SK-N-SH treated with all-trans-retinoic acid at 6 μM for 48 hours (cell line): ENCODE data around the gene CDC6.
"Not testable (repeated sequence)": the region's sequence is repeated elsewhere in the genome, so short reads cannot be mapped to it uniquely, and the experiment has no call there.

Experiments used
- ATAC-seq: fragments of 200-7000 bp; cut with Tn5 transposase; 3 replicates; pipeline ENCODE4 v1.9.1; 2020; ENCODE audit warnings: mild to moderate bottlenecking, moderate library complexity
- ARNTL ChIP-seq: fragments of 450-650 bp; formaldehyde crosslinking; IDR thresholded peaks from 2 replicates; pipeline ENCODE4 v1.5.0; 2020; ENCODE audit warnings: low read depth, mild to moderate bottlenecking, moderate library complexity, borderline replicate concordance
- BACH2 ChIP-seq: fragments of 250-450 bp; sonication (Bioruptor Pico); IDR thresholded peaks from 2 replicates; pipeline ENCODE4 v1.9.0; 2021; ENCODE audit warnings: mild to moderate bottlenecking, borderline replicate concordance
- CREB5 ChIP-seq: fragments of 250-450 bp; sonication (Bioruptor Pico); IDR thresholded peaks from 2 replicates; pipeline ENCODE4 v1.5.1; 2020; ENCODE audit warnings: low read depth, mild to moderate bottlenecking, moderate library complexity
- CSDC2 ChIP-seq: fragments of 250-450 bp; sonication (Bioruptor Pico); IDR thresholded peaks from 2 replicates; pipeline ENCODE4 v1.5.0; 2020; ENCODE audit warnings: mild to moderate bottlenecking, moderate library complexity
- ISL1 ChIP-seq: fragments of 250-450 bp; sonication (Bioruptor Pico); IDR thresholded peaks from 2 replicates; pipeline ENCODE4 v2.1.2; 2022; ENCODE audit warnings: mild to moderate bottlenecking, moderate library complexity
- PPARA ChIP-seq: fragments of 250-450 bp; sonication (Bioruptor Pico); IDR thresholded peaks from 2 replicates; pipeline ENCODE4 v1.5.0; 2020; ENCODE audit warnings: mild to moderate bottlenecking, borderline replicate concordance
- TCF4 ChIP-seq: fragments of 250-450 bp; sonication (Bioruptor Pico); IDR thresholded peaks from 2 replicates; pipeline ENCODE4 v1.8.0; 2021; ENCODE audit warnings: mild to moderate bottlenecking, moderate library complexity, borderline replicate concordance
- TOX ChIP-seq: fragments of 250-450 bp; sonication (Bioruptor Pico); IDR thresholded peaks from 2 replicates; pipeline ENCODE4 v1.8.0; 2021; ENCODE audit warnings: mild to moderate bottlenecking, moderate library complexity, borderline replicate concordance
- ZFP3 ChIP-seq: fragments of 250-450 bp; sonication (Bioruptor Pico); IDR thresholded peaks from 2 replicates; pipeline ENCODE4 v1.5.0; 2020; ENCODE audit warnings: mild to moderate bottlenecking, moderate library complexity
- ZFP30 ChIP-seq: fragments of 450-650 bp; formaldehyde crosslinking; IDR thresholded peaks from 2 replicates; pipeline ENCODE4 v1.5.0; 2022; ENCODE audit warnings: mild to moderate bottlenecking, moderate library complexity
- ZNF565 ChIP-seq: fragments of 450-650 bp; formaldehyde crosslinking; conservative IDR thresholded peaks from 2 replicates; pipeline ENCODE4 v1.5.0; 2020; ENCODE audit warnings: low read depth, mild to moderate bottlenecking, moderate library complexity
- TF ChIP-seq, protein P1 (sequence below): fragments of 250-450 bp; sonication (Bioruptor Pico); IDR thresholded peaks from 2 replicates; pipeline ENCODE4 v1.5.0; 2020; ENCODE audit warnings: mild to moderate bottlenecking, moderate library complexity
- TF ChIP-seq, protein P2 (sequence below): fragments of 250-450 bp; sonication (Bioruptor Pico); IDR thresholded peaks from 2 replicates; pipeline ENCODE4 v1.5.1; 2021; ENCODE audit warnings: mild to moderate bottlenecking, moderate library complexity
- TF ChIP-seq, protein P3 (sequence below): fragments of 250-450 bp; sonication (Bioruptor Pico); IDR thresholded peaks from 2 replicates; pipeline ENCODE4 v1.8.0; 2020; ENCODE audit warnings: mild to moderate bottlenecking, moderate library complexity, borderline replicate concordance
- TF ChIP-seq, protein P4 (sequence below): fragments of 250-450 bp; sonication (Bioruptor Pico); IDR thresholded peaks from 2 replicates; pipeline ENCODE4 v1.8.0; 2021; ENCODE audit warnings: low read depth, mild to moderate bottlenecking, moderate library complexity, borderline replicate concordance

The CDC6 gene

DNA sequence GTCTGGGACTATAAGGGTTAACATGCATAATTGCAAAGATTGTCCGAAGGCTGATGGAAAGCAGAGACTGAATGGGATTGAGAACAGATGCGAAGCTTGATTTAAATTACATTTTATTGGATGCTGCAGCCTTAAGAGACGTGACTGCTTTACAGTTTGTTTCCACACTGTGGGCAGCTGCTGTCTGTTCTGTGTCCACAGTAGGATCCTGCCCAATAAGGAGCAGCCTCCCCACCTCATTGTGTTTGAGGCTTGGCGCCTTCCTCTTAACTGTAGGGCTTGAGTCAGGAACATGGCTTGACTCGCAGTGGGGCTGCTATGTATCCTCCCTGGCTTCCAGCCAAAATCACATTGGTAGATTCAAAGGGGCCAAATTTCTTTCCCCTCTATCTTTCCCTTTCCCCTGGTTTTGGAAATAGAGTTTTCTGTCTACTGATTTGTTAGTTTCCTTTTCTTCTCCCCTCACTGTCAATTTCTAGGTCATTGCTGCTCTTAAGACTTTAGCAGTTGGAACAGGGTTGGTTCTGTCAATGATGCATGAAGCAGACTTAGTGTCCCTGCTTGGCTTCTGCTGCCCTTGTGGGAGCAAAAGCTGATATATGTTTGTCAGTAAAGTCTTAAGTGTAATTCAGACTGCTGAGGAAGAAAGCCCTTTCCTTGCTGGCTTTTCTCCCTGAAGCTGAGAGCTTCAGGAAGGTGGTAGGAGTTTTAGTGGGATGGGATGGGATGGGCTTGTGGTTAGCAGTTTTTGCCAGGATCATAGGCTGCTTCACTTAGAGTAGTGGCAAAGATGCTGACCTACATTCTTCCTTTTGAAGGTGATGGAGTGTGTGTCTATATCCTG is 16.3 kb downstream of the CDC6 start:
- peak; percentile 73 for ATAC-seq

DNA sequence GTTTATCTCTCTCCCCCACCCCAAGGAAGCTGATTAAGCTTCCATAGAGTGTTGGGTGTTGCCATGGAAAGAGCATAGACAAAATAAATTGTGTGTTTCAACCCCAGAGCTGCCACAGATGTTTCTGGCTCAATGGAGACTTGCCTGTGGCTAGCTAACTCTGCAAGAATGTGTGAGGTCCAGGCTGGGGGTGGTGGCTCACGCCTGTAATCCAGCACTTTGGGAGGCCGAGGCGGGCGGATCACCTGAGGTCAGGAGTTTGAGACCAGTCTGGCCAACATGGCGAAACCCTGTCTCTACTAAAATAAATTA is 16.8 kb downstream of the CDC6 start:
- peak; percentile 4 for ATAC-seq

More for the DNA sequence above, 16.3 kb downstream of the CDC6 start:
- TF ChIP-seq CREB5 (CRISPR knock-in tag), result no peak
- TF ChIP-seq, protein P1, sequence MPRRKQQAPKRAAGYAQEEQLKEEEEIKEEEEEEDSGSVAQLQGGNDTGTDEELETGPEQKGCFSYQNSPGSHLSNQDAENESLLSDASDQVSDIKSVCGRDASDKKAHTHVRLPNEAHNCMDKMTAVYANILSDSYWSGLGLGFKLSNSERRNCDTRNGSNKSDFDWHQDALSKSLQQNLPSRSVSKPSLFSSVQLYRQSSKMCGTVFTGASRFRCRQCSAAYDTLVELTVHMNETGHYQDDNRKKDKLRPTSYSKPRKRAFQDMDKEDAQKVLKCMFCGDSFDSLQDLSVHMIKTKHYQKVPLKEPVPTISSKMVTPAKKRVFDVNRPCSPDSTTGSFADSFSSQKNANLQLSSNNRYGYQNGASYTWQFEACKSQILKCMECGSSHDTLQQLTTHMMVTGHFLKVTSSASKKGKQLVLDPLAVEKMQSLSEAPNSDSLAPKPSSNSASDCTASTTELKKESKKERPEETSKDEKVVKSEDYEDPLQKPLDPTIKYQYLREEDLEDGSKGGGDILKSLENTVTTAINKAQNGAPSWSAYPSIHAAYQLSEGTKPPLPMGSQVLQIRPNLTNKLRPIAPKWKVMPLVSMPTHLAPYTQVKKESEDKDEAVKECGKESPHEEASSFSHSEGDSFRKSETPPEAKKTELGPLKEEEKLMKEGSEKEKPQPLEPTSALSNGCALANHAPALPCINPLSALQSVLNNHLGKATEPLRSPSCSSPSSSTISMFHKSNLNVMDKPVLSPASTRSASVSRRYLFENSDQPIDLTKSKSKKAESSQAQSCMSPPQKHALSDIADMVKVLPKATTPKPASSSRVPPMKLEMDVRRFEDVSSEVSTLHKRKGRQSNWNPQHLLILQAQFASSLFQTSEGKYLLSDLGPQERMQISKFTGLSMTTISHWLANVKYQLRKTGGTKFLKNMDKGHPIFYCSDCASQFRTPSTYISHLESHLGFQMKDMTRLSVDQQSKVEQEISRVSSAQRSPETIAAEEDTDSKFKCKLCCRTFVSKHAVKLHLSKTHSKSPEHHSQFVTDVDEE (CRISPR knock-in tag), result peak; percentile 92
- TF ChIP-seq TCF4 (CRISPR knock-in tag), result peak; percentile 99
- TF ChIP-seq, protein P2, sequence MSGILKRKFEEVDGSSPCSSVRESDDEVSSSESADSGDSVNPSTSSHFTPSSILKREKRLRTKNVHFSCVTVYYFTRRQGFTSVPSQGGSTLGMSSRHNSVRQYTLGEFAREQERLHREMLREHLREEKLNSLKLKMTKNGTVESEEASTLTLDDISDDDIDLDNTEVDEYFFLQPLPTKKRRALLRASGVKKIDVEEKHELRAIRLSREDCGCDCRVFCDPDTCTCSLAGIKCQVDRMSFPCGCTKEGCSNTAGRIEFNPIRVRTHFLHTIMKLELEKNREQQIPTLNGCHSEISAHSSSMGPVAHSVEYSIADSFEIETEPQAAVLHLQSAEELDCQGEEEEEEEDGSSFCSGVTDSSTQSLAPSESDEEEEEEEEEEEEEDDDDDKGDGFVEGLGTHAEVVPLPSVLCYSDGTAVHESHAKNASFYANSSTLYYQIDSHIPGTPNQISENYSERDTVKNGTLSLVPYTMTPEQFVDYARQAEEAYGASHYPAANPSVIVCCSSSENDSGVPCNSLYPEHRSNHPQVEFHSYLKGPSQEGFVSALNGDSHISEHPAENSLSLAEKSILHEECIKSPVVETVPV, result 0 out of 2 replicates have a peak, but pooled peaks have one; percentile 15
- TF ChIP-seq ZFP30 (CRISPR knock-in tag), result no peak
- TF ChIP-seq ZNF565, result 0 out of 2 replicates have a peak, but pooled peaks have one; percentile 28
- peak; percentile 16; the same call in 1 of the 2 replicates for TF ChIP-seq ARNTL (CRISPR knock-in tag)
- peak; percentile 60 for TF ChIP-seq ISL1 (CRISPR knock-in tag)

DNA sequence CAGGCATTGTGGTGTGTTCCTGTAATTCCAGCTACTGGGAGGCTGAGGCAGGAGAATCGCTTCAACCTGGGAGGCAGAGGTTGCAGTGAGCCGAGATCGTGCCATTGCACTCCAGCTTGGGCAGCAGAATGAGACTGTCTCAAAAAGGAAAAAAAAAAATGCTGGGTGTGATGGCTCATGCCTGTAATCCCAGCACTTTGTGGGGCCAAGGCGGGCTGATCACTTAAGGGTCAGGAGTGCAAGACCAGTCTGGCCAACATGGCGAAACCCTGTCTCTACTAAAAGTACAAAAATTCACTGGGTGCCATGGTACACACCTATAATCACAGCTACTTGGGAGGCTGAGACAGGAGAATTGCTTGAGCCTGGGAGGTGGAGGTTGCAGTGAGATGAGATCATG is 17.2 kb downstream of the CDC6 start:
- ATAC-seq, result not testable (repeated sequence)

DNA sequence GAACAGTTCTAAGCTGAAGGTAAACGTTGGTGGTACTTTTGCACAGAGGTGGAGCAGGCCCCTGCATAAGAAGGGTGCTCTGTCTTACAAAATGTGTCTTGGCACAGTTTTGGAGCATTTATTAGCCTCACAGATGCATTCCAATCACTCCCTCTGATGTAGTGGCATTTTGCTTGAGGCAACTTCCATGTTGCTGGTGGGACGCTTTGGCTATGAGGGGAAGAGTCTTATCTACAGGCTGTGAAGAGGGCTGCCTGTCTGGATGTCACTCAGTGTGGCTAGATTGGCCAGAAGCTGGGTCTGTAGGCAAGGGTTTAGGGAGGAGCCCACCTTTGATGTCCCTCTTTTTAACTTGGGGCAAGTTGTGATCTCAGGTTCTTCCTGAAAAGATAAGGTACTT is 18.7 kb downstream of the CDC6 start:
- ATAC-seq, result no peak
- no peak for TF ChIP-seq ZFP3 (CRISPR knock-in tag)
- TF ChIP-seq, protein P2, result no peak
- no peak for TF ChIP-seq ARNTL (CRISPR knock-in tag)
- TF ChIP-seq, protein P3, sequence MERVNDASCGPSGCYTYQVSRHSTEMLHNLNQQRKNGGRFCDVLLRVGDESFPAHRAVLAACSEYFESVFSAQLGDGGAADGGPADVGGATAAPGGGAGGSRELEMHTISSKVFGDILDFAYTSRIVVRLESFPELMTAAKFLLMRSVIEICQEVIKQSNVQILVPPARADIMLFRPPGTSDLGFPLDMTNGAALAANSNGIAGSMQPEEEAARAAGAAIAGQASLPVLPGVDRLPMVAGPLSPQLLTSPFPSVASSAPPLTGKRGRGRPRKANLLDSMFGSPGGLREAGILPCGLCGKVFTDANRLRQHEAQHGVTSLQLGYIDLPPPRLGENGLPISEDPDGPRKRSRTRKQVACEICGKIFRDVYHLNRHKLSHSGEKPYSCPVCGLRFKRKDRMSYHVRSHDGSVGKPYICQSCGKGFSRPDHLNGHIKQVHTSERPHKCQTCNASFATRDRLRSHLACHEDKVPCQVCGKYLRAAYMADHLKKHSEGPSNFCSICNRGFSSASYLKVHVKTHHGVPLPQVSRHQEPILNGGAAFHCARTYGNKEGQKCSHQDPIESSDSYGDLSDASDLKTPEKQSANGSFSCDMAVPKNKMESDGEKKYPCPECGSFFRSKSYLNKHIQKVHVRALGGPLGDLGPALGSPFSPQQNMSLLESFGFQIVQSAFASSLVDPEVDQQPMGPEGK, result no peak
- TF ChIP-seq ISL1 (CRISPR knock-in tag), result no peak
- no peak for TF ChIP-seq CSDC2 (CRISPR knock-in tag)
- no peak for TF ChIP-seq PPARA
- no peak for TF ChIP-seq TOX (CRISPR knock-in tag)

DNA sequence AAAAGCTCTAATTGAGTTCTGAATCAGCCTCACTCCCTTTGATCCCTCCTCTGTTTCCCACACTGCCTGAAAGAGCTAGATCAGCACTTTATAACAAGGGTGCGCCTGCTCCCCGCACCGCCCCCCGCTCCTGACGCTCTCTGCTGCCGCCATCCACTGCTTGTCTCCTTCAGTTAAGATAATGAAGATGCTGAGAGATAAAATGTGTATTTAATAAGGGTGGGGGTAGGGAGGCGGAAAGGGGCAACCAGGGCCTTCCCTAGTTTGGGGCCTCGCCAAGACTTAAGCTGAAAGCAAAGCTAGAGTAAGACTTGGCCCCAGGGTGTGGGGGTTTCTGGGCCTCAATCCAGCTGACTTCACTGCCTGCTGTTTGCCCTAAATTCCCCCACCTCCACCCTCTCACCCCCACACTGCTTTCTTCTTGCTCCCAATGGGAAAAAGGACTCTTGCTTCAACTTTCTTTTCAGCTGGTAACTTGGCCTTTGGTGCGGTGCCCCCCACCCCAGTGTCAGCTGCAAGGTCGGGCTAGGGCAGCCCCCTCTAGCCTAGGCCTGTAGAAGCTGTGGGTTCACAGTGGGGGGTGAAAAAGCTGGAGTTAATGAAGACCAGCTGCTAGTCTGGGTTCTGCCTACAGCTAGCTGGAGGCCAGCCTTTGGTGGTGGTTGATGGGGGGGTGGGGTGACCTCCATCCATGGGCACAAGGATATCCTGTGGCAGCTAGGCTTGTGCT is 19.5 kb downstream of the CDC6 start:
- peak; percentile 50 for ATAC-seq
- TF ChIP-seq, protein P1 (CRISPR knock-in tag), result peak; percentile 62; the same call in 1 of the 2 replicates
- TF ChIP-seq TOX (CRISPR knock-in tag) (no peak), BACH2 (CRISPR knock-in tag) (0 out of 2 replicates have a peak, but pooled peaks have one; percentile 14), PPARA (no peak), ISL1 (CRISPR knock-in tag) (peak; percentile 53), TCF4 (CRISPR knock-in tag) (peak; percentile 74)
- TF ChIP-seq, protein P4, sequence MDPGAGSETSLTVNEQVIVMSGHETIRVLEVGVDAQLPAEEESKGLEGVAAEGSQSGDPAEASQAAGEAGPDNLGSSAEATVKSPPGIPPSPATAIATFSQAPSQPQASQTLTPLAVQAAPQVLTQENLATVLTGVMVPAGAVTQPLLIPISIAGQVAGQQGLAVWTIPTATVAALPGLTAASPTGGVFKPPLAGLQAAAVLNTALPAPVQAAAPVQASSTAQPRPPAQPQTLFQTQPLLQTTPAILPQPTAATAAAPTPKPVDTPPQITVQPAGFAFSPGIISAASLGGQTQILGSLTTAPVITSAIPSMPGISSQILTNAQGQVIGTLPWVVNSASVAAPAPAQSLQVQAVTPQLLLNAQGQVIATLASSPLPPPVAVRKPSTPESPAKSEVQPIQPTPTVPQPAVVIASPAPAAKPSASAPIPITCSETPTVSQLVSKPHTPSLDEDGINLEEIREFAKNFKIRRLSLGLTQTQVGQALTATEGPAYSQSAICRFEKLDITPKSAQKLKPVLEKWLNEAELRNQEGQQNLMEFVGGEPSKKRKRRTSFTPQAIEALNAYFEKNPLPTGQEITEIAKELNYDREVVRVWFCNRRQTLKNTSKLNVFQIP, result peak; percentile 64; the same call in 1 of the 2 replicates
